Activated gamma-delta T cell treated with anti-CD3 and anti-CD28 coated beads, Interleukin-2, amount 50 U/mL, for 16 hours (primary cell): Measurements from ENCODE around the gene SARNP.
"Not testable (repeated sequence)": the region's sequence is repeated elsewhere in the genome, so short reads cannot be mapped to it uniquely, and the experiment has no call there.

ENCODE experiments used
- DNase-seq: peaks from one replicate; pipeline ENCODE4 v3.0.0-alpha.2; 2020; ENCODE audit warnings: low read depth

The SARNP gene

DNA sequence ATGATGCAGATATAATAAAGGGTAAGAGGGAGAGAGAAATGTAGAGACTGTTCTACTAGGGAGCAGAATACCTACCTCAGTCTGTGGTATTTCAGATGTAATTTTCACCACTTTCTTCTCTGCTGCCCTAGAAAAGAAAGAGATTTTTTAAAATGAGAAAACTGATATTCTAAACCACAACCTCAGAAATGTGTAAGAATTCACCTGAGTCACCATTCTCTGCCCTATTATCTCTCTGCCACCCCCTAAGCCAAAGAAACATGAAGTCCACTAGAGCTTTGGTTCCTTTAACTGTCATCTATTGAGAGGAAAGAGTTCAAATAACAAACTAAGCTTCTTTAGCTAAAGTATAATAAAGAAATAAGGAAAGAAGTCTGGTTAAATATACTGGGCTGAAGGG is 21.6 kb downstream of the SARNP start:
- DNase-seq: no peak

- no peak for DNase-seq
Observed at GRCh38 chr12:55789893-55790292, 27.6 kb downstream of the SARNP start.

DNA sequence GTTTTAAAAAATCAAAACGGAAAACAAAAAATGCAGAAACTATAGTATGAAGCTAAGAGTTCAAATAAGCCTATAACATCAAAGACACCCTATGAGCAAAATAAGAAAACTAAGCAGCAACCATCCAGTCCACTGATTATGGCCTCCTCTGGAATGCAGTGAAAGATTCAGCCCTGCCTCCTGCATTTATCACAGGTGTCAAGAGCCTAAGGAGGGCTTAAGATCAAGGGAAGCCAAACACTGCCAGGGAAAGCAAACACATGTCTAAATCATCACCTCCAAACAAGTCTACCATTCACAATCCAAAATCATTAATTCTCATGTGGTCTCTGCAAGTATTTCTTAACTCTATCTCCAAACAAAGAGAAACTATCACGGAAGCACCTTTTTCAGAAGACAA is 28.4 kb downstream of the SARNP start:
- DNase-seq: no peak

- DNase-seq: no peak
Observed at GRCh38 chr12:55788546-55788945, 29.0 kb downstream of the SARNP start.

DNA sequence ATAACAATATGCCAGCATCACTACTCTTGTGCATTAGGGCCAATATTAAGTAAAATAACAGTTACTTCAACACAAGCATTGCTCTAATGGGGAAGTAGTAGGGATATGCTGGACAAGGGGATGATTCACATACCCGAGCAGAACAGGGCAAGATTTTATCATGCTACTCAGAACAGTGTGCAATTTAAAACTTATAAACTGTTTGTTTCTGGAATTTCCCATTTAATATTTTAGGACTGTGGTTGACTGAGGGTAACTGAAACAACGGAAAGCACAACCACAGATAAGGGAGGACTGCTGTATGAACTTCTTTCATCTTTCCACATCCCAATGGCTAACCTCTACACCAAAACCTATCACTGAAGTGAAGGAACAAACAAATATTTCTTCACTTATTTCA is 36.8 kb downstream of the SARNP start:
- DNase-seq: no peak

GRCh38 chr12:55777856-55778255 is 39.7 kb downstream of the SARNP start:
- DNase-seq: no peak

DNA sequence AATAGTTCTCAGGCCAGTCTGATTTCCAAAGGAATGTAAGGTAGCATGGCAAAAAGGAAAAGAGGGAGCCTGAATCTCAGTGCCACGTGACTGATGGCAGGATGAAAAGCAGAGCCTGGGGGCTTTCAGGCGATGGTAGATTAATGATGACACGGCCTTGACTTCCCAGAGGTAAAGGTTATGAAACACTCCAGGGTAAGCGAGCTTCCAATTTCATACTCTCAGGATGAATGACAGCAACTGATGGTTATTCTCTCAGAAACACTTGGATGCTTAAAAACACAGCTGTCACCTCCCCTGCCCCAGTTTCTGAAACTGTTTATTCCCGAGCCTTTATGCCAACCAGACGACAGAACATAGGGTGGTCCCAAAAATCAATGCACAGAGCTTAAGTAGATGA is 45.8 kb downstream of the SARNP start:
- no peak for DNase-seq

DNA sequence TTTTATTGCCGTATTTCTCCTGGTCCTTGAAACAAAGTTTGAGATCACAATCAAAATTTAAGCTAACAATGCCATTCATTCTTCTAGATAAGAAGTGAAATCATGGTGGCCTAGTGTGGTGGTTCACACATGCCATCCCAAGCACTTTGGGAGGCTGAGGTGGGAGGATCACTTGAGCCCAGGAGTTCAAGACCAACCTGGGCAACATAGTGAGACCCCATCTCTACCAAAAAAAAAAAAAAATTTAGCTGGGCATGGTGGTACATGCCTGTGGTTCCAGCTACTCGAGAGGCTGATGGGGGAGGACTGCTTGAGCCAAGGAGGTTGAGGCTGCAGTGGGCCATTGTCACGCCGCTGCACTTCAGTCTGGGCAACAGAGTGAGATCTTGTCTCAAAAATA is 50.4 kb downstream of the SARNP start:
- DNase-seq: no peak

DNA sequence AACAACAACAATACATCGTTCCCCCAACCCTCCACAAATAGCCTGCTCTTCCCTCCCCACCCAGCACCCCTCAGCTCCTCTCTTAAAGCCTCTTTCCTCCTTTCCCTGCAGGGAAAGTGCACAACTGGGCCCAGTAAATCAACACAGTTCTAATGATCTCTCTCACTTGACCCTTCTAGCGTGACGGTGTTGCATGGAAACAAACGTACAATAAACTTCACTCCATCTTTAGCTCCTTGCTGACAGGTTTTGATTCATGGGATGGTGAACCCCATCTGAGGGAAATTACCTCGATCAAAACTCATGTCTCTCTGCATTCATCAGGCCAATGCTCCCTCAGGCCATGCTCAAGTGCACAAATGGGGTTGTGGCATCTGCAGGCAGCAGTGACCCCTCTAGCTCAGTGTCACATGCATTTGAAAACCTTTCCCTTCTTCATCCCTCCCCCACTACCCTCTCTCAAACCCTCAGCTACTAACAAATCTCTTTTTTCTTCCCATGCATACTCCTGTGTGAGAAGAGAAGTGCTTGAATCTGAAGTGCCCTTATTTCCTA is 51.7 kb downstream of the SARNP start:
- DNase-seq: no peak

DNA sequence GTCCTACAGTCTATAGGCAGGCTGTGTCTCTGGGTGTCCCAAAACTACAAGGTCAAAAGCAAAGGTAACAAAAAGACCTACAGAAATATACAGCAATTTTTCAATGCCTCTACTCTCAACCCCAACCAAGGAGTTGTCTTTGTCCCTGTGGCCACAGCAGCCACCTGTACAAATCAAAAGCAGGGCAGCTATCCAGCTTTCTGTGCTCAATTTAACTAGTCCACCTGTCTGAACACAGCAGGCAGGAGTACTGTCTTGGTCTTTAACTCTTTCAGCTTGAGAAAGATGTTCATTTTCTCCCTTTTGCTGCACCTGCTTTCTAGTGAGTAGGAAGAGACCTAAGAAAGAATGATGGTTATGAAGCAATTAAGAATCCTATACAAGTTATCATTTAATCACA is 54.9 kb downstream of the SARNP start:
- no peak for DNase-seq

DNA sequence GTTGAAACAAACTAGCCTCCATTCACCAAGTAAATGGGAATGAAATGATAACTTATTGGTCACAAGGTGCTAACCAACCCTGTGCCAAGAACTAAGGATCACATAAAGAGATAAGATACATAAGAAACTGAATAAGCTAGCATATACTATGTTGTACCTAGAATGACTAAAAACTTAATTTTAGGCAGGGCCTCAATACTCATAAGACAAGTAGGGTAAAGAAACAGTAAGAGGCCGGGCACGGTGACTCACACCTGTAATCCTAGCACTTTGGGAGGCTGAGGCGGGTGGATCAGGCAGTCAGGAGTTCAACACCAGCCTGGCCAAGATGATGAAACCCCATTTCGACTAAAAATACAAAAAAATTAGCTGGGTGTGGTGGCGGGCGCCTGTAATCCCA is 56.9 kb downstream of the SARNP start:
- DNase-seq: no peak

GRCh38 chr12:55758575-55758974 is 58.9 kb downstream of the SARNP start:
- DNase-seq: not testable (repeated sequence)

- DNase-seq: no peak
Observed at GRCh38 chr12:55757701-55758100, 59.8 kb downstream of the SARNP start.

DNA sequence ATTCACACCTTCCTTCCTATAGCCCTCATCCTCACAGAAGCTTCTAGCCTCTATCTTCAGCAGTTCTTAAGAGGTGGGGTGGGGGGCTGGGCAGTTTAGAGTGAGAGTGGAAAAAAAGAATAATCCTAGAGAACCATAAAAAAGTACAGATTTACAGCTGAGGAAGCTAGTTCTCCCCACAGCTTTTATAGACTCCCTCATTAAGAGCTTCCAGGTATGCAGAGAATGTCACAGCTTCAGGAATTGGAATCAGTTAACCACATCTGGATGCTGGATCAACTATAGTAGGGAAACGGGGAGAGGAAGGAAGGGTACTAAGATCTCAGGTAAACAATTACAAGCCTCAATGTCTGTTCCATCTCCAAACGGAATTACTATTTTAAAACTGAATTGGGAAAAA is 62.3 kb downstream of the SARNP start:
- DNase-seq: no peak

DNA sequence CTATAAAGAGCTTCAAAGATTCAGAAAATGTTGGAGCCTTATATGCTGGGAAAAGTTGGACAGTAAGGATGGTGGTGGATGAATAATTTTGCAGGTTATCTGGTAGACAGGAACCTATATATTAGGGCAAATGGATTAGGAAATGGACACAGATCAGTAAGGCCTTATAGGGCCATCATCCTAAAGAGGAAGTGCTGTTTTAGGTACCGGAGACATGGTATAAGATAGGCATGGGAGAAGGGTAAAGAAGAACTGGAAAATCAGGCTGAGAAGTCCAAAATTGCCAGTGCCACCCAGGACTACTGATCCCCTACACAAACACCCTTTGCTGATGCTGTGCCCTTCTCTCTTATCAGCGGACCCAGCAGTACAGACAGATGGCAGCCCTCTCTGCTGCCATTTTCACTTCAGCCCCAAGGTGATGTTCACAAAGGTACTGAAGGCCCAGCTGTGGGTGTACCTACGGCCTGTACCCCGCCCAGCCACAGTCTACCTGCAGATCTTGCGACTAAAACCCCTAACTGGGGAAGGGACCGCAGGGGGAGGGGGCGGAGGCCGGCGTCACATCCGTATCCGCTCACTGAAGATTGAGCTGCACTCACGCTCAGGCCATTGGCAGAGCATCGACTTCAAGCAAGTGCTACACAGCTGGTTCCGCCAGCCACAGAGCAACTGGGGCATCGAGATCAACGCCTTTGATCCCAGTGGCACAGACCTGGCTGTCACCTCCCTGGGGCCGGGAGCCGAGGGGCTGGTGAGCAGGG is 69.1 kb downstream of the SARNP start:
- DNase-seq: no peak

GRCh38 chr12:55746913-55747231 is 70.7 kb downstream of the SARNP start:
- DNase-seq: no peak

DNA sequence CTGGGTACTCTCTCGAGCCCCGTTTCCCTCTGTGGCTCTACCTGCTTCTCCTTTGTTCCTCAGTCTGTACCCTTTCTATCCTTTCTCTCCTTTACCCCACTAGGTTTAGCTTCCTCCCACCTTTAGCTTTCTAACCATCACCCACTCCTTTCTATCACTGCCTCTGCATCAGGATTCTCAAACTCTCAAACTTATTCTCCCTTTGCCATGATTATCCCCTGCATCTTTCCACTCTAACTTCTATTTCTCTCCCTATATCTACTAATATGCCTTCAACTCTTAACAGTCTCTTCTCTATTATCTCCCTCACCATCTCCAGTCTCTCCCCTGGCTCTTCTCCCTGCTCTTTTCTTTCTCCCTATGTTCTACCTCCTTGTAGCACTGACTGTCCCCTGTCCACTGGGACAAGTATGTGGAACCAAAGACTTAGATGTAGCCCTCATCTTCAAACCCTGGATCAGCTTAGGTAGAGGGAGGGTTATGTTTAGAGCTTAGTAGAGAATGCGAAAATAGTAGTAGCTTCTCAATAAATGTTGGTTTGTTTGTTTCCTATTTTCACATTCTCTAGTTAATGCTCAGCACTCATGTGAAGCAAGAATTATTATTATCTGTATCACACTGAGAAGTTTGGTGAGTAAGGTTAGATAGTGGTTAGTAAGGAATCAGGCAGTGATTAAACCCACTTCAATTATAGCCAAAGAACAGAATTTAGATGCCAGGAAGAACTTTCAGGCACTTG is 71.2 kb downstream of the SARNP start:
- DNase-seq: no peak

DNA sequence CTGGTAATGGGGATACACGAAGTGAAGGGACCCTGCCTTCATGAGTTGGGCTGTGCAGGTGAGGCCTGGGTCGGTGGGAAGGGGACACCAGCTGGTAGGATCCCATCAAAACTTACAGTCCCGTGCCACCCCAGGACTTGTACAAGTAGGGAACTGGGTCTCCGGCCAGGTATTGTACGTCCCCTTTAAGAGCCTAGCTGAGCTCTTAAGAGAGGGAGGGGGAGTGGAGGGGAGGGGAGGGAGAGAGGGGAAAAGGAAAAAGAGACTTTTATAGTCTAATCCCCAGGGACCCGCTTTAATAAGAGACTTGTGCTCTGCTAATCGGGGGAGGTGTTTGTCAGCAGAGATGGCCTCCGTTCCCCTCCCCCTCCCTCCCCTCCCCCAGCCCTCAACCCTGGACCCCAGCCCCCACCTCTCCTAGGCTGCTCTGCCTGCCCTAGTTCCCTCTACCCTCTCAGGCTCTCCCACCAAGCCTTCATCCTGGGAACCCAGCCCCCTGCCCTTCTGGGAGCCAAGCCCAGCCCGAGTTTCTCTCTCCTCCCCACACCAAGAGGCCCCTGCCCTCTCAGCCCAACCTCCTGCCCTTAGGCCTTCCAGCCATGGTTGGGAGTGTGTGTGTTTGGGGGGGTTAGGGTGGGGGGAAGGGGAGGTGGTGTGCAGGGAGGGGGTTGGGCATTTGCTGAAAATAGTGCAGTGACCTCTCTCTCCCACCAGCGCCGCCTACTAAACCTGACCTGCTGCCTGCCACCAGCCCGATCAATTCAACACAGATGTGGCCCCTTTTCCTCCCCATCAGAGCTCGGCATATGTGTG is 72.0 kb downstream of the SARNP start:
- no peak for DNase-seq

DNA sequence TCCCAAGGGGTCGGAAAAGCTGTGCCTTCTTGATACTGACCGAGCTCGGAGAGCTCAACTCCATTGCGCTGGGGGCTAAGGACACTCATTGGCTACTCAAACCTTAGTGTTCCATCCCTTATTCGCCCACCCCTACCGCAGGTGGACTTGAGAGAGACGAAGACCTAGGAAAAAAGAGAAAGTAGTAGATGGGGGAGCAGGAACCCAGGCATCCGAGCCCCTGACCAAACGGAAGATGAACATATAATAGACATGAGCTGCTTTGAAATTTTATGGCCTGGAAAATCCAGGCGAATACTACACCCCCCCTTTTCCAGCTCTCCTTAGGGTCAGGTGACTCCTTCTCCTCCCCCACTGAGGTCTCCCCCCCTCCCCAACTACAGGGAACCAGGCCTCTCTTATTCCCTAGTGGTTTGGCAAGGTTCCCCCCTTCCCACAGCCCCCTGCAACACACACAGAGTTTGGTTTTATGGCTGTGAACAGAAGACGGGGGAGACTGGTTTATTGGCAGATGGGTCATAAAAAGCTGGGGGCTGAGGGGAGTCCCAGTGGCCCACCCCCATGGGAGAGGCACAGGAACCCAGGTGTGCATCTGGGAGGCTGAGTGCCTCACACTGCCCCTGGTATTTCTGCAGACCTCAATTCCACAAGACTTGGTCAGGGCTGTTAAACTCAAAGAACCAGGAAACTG is 73.0 kb downstream of the SARNP start:
- no peak for DNase-seq

GRCh38 chr12:55743406-55744339 is 73.9 kb downstream of the SARNP start:
- no peak for DNase-seq
